Neural cell (in vitro differentiated cells): ENCODE data around the gene PRMT9.

Source experiments
- EP300 ChIP-seq: fragments of 450-650 bp; conservative IDR thresholded peaks from 2 replicates; pipeline ENCODE4 v1.6.1; 2014; ENCODE audit warnings: antibody characterized with exemption, mild to moderate bottlenecking, moderate library complexity; ENCODE audit not compliant: poor library complexity, severe bottlenecking
- POLR2AphosphoS5 ChIP-seq: IDR thresholded peaks from 2 replicates; pipeline ENCODE4 v1.6.1; 2012
- SMC3 ChIP-seq: fragments of 450-650 bp; conservative IDR thresholded peaks from 2 replicates; pipeline ENCODE4 v1.6.1; 2014; ENCODE audit warnings: antibody characterized with exemption, mild to moderate bottlenecking, moderate library complexity; ENCODE audit not compliant: poor library complexity
- TF ChIP-seq, protein P1 (sequence below): fragments of 450-650 bp; IDR thresholded peaks from 2 replicates; pipeline ENCODE4 v1.5.1; 2014; ENCODE audit warnings: antibody characterized with exemption, mild to moderate bottlenecking, moderate library complexity; ENCODE audit not compliant: poor library complexity, severe bottlenecking

DNA sequence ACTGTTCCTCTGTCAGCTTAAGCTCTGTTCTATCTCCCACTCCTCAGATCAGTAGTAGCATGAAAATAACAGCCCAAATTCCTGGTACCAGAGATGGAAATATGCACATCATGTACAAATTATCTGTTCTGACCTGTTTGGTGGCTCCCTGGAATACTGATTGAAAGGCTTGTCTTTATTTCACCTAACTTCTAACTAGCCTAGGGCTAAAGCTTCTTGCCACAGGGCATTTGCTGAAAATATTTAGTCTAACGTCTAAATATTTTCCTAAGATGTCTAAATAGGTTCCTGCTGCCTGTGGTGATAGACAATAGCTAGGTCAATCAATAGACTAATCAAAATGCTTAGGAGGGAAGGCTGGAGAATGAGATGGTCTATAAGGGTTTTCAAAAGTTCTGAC is 12.9 kb upstream of the PRMT9 start:
- TF ChIP-seq, protein P1, sequence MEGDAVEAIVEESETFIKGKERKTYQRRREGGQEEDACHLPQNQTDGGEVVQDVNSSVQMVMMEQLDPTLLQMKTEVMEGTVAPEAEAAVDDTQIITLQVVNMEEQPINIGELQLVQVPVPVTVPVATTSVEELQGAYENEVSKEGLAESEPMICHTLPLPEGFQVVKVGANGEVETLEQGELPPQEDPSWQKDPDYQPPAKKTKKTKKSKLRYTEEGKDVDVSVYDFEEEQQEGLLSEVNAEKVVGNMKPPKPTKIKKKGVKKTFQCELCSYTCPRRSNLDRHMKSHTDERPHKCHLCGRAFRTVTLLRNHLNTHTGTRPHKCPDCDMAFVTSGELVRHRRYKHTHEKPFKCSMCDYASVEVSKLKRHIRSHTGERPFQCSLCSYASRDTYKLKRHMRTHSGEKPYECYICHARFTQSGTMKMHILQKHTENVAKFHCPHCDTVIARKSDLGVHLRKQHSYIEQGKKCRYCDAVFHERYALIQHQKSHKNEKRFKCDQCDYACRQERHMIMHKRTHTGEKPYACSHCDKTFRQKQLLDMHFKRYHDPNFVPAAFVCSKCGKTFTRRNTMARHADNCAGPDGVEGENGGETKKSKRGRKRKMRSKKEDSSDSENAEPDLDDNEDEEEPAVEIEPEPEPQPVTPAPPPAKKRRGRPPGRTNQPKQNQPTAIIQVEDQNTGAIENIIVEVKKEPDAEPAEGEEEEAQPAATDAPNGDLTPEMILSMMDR, result no peak
- TF ChIP-seq POLR2AphosphoS5 (no peak), EP300 (no peak), SMC3 (no peak)
